ENCODE measurements around the gene ST6GALNAC5.

Gene ST6GALNAC5

DNA sequence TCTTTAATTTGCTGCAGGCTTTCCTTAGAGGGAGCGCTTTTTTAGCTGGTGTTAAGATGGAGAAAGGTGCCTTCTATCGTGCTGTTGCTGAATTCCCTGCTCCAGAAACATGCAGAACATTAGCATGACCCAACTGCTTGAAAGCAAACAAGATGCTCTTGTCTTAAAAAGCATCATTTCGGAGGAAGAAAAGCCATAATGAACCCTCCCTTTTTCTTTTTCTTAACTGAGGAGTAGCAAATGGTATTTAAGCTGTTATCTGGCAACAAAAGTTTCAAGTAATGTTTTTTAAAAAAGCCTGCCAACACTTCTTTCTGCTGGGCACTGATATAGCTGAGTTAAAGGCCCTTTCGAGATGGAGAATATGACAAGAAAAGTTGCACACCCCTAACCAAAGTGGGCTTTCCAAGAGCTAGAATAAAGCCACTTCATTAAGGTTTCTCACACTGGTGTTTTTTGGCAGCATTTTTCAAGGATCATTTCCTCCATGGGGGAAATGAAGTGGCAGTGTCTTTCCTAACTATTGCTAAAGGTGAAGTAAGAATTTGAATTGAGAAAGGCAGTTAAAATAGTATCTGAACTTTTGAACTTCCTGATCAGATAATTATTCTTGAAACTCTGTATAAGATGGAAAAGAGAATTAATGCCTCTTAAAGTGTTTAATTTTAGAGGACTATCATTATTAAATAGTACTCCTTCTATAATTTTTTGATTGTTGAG is 38.8 kb downstream of the ST6GALNAC5 start:
- TF ChIP-seq, protein P1, sequence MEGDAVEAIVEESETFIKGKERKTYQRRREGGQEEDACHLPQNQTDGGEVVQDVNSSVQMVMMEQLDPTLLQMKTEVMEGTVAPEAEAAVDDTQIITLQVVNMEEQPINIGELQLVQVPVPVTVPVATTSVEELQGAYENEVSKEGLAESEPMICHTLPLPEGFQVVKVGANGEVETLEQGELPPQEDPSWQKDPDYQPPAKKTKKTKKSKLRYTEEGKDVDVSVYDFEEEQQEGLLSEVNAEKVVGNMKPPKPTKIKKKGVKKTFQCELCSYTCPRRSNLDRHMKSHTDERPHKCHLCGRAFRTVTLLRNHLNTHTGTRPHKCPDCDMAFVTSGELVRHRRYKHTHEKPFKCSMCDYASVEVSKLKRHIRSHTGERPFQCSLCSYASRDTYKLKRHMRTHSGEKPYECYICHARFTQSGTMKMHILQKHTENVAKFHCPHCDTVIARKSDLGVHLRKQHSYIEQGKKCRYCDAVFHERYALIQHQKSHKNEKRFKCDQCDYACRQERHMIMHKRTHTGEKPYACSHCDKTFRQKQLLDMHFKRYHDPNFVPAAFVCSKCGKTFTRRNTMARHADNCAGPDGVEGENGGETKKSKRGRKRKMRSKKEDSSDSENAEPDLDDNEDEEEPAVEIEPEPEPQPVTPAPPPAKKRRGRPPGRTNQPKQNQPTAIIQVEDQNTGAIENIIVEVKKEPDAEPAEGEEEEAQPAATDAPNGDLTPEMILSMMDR (IDR thresholded peaks at IDR 0.05; ENCODE audit: borderline replicate concordance, insufficient read depth, low read depth, low read length): no peak
- no peak overlapping the region for H3K4me3 ChIP-seq (ENCODE audit: low read depth, low read length)

DNA sequence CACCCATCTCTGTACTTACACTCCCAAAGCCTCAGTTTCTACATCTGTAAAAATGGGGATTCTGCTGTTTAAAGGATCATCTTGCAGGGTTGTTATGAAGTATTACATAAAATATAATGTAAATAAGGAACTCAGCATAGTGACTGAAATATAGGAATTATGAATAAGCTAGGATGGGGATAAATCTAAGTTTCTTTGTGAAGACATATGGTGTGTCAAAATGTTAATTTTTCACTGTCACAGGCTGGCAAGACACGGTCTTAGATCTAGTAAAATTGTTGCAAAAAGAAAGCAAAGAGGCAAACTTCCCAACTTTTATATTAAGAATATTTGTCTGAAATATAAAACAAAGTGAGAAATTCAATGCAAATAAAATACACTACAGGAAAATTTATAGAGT is 42.0 kb downstream of the ST6GALNAC5 start:
- TF ChIP-seq, protein P1 (IDR thresholded peaks at IDR 0.05; ENCODE audit: borderline replicate concordance, insufficient read depth, low read depth, low read length): no peak
- no peak overlapping the region for H3K4me3 ChIP-seq (ENCODE audit: low read depth, low read length)

DNA sequence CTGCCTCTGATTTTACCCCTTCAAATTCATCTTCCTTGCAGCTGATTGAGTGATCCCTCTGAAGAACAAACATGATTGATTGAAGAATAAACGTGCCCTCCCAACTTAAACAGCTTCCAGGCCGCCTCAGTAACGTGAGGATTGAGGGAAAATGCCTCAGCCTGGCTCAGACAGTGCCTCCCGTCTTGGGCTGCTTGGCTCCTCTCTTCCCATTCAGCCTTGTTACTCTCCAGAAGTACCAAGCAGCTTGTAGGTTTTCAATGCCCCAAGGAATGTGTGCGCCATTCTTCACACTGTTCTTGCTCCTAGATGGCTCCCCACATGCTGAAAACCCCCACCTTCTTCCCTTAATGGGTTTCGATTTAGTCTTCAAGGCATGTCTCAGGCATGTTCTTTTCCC is 51.8 kb downstream of the ST6GALNAC5 start:
- no peak overlapping the region for H3K4me3 ChIP-seq (ENCODE audit: low read depth, low read length)
- TF ChIP-seq, protein P1 (IDR thresholded peaks at IDR 0.05; ENCODE audit: borderline replicate concordance, insufficient read depth, low read depth, low read length): no peak

DNA sequence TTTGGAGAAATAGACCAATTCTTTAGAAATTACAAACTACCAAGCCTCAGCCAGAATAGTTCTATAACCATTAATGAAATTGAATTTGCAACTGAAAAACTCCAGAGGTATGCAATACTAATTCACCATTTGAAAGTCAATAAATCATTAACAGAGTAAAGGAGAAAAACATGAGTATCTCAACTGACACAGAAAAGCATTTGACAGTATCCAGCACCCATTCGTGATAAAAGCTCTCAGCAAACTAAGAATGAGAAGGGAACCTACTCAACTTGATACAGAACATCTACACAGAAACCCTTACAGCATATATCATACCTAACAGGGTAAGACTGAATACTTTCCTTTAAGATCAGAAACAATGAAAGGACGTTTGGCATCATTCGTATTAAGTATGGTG is 54.3 kb downstream of the ST6GALNAC5 start:
- TF ChIP-seq, protein P1 (IDR thresholded peaks at IDR 0.05; ENCODE audit: borderline replicate concordance, insufficient read depth, low read depth, low read length): no peak
- H3K4me3 ChIP-seq (ENCODE audit: low read depth, low read length): no peak overlapping the region

DNA sequence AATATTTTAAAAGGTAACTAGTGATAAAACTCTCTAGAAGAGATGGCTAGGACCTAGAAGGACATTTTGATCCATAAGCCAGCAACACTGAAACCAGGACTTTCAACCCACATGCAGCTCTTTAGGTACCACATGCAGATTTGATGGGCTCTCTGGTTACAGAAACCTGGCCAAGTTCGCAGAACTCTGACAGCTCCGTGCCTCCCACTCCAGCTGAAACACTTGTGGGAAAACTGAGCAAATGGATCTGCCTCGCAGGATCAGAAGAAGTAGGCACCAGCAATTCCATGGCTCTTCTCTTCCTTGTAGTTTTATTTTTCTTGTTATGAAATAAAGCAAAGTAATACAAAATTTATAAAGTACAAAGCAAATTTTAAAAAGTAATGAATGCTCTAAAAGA is 58.5 kb downstream of the ST6GALNAC5 start:
- no peak overlapping the region for H3K4me3 ChIP-seq (ENCODE audit: low read depth, low read length)
- TF ChIP-seq, protein P1 (IDR thresholded peaks at IDR 0.05; ENCODE audit: borderline replicate concordance, insufficient read depth, low read depth, low read length): no peak

DNA sequence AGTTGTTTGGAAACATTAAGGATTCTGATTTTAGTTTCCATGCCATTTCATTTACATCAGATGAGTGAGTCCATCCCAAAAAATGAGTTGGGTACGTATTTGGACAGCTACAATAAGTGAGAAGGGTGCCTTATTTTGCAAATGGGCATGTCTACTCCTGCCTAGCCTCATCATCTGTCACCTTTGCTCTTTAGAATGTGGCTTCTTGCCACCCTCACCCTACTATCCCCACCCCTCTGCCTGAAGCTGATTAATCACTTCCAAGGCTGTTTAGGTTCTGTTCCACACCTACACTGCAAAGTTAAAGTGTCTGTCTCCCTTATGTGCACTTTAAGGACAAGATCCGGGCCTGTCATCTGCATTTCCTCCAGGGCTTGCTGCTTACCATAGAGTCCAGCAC is 61.2 kb downstream of the ST6GALNAC5 start:
- TF ChIP-seq, protein P1 (IDR thresholded peaks at IDR 0.05; ENCODE audit: borderline replicate concordance, insufficient read depth, low read depth, low read length): no peak
- no peak overlapping the region for H3K4me3 ChIP-seq (ENCODE audit: low read depth, low read length)

DNA sequence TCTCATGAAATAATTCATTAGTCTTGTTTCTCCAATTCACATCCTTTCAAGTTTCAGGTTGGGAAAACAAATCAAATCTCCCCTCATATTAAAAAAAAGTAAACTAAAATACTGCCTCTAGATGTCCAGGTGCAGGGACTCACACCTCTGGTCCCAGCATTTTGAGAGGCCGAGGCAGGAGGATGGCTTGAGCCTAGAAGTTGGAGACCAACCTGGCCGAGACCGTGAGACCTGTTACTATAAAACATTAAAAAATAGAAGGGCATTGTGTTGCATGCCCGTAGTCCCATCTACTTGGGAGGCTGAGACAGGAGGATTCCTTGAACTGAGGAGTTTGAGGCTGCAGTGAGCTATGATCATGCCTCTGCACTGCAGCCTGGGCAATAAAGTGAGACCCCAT is 61.9 kb downstream of the ST6GALNAC5 start:
- H3K4me3 ChIP-seq (ENCODE audit: low read depth, low read length): no peak overlapping the region
- TF ChIP-seq, protein P1 (IDR thresholded peaks at IDR 0.05; ENCODE audit: borderline replicate concordance, insufficient read depth, low read depth, low read length): no peak
